ENCODE data around the gene MBP. TPM values are rescaled to one million over a fixed set of nuclear protein-coding genes. Genes with fewer than 3 reads are reported as not detected.
A peak's percentile ranks its signal among the peaks of the same experiment; 100 is the strongest.

The MBP gene
- total and polyA plus RNA-seq, 2 experiments from 2014 or later, result 18.4 to 22.9 TPM

DNA sequence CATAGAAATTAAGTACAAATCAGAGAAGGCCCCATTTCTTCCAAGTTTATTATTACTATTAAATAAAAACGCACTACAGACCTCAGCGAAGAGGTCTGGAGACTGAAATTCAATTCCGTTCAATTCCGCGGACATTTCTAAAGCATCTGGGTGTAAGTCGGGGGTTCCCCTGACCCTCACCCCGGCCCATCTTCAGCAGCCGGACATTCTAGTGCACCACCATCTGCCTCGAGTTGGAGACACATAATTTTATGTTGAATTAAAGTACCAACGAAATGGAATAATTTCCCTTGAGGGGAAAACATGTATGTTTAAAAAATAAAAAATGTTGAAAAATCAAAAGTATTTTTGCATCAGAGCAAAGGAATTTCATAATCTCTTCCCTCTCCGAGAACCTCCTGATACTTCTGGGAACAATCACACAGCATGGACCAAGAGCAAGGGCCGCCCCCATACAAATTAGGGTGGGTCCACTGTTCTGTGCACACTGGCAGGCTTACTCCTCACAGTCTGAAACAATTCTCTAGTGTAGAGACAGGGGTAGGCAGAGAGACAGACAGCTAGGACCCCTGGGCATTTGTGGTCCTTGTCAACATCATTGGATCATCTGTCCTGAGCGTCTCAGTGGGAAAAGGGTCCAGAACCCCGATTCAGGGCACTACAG, 29.3 kb downstream of the MBP start:
- H3K79me2 ChIP-seq (replicated peaks; ENCODE audit: insufficient read depth), result no peaks in the 10 kb centered on the region
- Mint-ChIP-seq H3K27ac (0 out of 2 replicates have a peak overlapping the region, but pooled peaks have one; percentile 45), H3K27me3 (ENCODE audit: insufficient read depth, low read depth, poor library complexity) (peaks cover 6% of the 10 kb centered on the region), H3K9me3 (no peaks in the 10 kb centered on the region), H3K36me3 (ENCODE audit: low read depth) (peaks cover 11% of the 10 kb centered on the region; the same call in 2 of the 3 replicates), H3K4me1 (peaks cover 42% of the 10 kb centered on the region), H3K4me3 (no peak overlapping the region)
- TF ChIP-seq, protein P1, sequence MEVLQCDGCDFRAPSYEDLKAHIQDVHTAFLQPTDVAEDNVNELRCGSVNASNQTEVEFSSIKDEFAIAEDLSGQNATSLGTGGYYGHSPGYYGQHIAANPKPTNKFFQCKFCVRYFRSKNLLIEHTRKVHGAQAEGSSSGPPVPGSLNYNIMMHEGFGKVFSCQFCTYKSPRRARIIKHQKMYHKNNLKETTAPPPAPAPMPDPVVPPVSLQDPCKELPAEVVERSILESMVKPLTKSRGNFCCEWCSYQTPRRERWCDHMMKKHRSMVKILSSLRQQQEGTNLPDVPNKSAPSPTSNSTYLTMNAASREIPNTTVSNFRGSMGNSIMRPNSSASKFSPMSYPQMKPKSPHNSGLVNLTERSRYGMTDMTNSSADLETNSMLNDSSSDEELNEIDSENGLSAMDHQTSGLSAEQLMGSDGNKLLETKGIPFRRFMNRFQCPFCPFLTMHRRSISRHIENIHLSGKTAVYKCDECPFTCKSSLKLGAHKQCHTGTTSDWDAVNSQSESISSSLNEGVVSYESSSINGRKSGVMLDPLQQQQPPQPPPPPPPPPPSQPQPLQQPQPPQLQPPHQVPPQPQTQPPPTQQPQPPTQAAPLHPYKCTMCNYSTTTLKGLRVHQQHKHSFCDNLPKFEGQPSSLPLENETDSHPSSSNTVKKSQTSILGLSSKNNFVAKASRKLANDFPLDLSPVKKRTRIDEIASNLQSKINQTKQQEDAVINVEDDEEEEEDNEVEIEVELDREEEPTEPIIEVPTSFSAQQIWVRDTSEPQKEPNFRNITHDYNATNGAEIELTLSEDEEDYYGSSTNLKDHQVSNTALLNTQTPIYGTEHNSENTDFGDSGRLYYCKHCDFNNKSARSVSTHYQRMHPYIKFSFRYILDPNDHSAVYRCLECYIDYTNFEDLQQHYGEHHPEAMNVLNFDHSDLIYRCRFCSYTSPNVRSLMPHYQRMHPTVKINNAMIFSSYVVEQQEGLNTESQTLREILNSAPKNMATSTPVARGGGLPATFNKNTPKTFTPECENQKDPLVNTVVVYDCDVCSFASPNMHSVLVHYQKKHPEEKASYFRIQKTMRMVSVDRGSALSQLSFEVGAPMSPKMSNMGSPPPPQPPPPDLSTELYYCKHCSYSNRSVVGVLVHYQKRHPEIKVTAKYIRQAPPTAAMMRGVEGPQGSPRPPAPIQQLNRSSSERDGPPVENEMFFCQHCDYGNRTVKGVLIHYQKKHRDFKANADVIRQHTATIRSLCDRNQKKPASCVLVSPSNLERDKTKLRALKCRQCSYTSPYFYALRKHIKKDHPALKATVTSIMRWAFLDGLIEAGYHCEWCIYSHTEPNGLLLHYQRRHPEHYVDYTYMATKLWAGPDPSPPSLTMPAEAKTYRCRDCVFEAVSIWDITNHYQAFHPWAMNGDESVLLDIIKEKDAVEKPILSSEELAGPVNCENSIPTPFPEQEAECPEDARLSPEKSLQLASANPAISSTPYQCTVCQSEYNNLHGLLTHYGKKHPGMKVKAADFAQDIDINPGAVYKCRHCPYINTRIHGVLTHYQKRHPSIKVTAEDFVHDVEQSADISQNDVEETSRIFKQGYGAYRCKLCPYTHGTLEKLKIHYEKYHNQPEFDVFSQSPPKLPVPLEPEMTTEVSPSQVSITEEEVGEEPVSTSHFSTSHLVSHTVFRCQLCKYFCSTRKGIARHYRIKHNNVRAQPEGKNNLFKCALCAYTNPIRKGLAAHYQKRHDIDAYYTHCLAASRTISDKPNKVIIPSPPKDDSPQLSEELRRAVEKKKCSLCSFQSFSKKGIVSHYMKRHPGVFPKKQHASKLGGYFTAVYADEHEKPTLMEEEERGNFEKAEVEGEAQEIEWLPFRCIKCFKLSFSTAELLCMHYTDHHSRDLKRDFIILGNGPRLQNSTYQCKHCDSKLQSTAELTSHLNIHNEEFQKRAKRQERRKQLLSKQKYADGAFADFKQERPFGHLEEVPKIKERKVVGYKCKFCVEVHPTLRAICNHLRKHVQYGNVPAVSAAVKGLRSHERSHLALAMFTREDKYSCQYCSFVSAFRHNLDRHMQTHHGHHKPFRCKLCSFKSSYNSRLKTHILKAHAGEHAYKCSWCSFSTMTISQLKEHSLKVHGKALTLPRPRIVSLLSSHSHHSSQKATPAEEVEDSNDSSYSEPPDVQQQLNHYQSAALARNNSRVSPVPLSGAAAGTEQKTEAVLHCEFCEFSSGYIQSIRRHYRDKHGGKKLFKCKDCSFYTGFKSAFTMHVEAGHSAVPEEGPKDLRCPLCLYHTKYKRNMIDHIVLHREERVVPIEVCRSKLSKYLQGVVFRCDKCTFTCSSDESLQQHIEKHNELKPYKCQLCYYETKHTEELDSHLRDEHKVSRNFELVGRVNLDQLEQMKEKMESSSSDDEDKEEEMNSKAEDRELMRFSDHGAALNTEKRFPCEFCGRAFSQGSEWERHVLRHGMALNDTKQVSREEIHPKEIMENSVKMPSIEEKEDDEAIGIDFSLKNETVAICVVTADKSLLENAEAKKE (CRISPR knock-in tag; IDR thresholded peaks at IDR 0.05), result no peak
- no peaks in the 10 kb centered on the region for H3K27me3 ChIP-seq (ENCODE audit: insufficient read depth)
- H3K4me1 ChIP-seq (ENCODE audit: insufficient read depth), result peaks cover 27% of the 10 kb centered on the region
- no peaks in the 10 kb centered on the region for H4K20me1 ChIP-seq (replicated peaks; ENCODE audit: insufficient read depth)
- no peak overlapping the region for H3K4me3 ChIP-seq
- no peak overlapping the region for H2AFZ ChIP-seq
- H3F3A ChIP-seq (replicated peaks; ENCODE audit: low read depth), result peaks cover 8% of the 10 kb centered on the region; the same call in 1 of the 2 replicates
- no peak overlapping the region for H3K4me2 ChIP-seq
- 0 out of 2 replicates have a peak, but pooled peaks cover 2% of the 10 kb centered on the region for H3K9me2 ChIP-seq (ENCODE audit: insufficient read depth)
- H3K27ac ChIP-seq (ENCODE audit: low read depth), result no peak overlapping the region
- DNase-seq (ENCODE audit: low spot score) (no peak), ATAC-seq (no peak)
- no peaks in the 10 kb centered on the region for H3K36me3 ChIP-seq (ENCODE audit: insufficient read depth)

DNA sequence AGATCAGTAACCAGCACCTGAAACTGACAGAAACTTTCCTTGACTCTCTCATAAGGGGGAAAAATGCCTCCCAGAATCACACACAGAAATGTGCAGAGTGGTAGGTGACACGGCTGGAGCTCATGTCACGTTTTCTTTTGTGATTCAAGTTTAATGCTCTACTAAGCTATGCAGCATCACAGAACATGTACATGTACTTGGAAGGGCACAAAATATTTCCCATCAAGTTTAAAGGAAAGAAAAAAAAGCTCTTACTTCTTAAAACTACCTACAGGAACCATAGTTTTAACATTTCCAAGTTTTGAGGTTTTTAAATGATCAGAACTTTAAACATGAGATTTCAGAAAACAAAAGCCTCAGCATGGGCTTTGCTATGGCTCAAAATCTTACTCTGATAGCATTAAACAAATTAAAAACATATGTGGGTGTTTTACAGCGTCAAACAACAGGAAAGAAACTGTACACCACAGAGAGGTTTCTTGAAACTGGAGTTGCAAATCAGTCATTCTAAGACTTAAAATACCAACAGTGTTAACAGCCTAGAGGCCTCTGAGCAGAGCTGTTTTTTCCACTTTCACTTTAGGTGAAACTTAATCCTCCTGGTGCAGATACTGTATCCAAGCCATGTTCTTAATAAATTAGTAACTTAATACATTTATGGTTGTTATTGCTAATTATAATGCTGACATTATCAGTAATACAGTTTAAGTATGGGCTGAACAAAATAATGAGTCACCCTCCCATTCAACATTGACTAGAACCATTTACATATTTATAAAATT, 30.1 kb downstream of the MBP start:
- no peak overlapping the region for H3K27ac ChIP-seq (ENCODE audit: low read depth)
- Mint-ChIP-seq H3K4me3 (no peak overlapping the region), H3K27me3 (ENCODE audit: insufficient read depth, low read depth, poor library complexity) (peaks cover 9% of the 10 kb centered on the region), H3K9me3 (no peaks in the 10 kb centered on the region), H3K27ac (no peak overlapping the region; the same call in 1 of the 2 replicates), H3K4me1 (peaks cover 44% of the 10 kb centered on the region), H3K36me3 (ENCODE audit: low read depth) (peaks cover 11% of the 10 kb centered on the region; the same call in 2 of the 3 replicates)
- peaks cover 36% of the 10 kb centered on the region for H3K4me1 ChIP-seq (ENCODE audit: insufficient read depth)
- no peak overlapping the region for H3K4me3 ChIP-seq
- ATAC-seq (no peak), DNase-seq (ENCODE audit: low spot score) (no peak)
- 0 out of 2 replicates have a peak, but pooled peaks cover 2% of the 10 kb centered on the region for H3K9me2 ChIP-seq (ENCODE audit: insufficient read depth)
- H2AFZ ChIP-seq, result no peak overlapping the region
- no peaks in the 10 kb centered on the region for H3K36me3 ChIP-seq (ENCODE audit: insufficient read depth)
- H3F3A ChIP-seq (replicated peaks; ENCODE audit: low read depth), result peaks cover 10% of the 10 kb centered on the region; the same call in 1 of the 2 replicates
- no peaks in the 10 kb centered on the region for H4K20me1 ChIP-seq (replicated peaks; ENCODE audit: insufficient read depth)
- H3K79me2 ChIP-seq (replicated peaks; ENCODE audit: insufficient read depth), result no peaks in the 10 kb centered on the region
- no peaks in the 10 kb centered on the region for H3K27me3 ChIP-seq (ENCODE audit: insufficient read depth)
- no peak overlapping the region for H3K4me2 ChIP-seq
- TF ChIP-seq ZNF114 (CRISPR knock-in tag; IDR thresholded peaks at IDR 0.05) (no peak), ZNF331 (CRISPR knock-in tag; IDR thresholded peaks at IDR 0.05; ENCODE audit: low read depth) (no peak), JUNB (IDR thresholded peaks at IDR 0.05; ENCODE audit: unreplicated experiment) (no peak)

Data from GM23338 (cell line).